K562 (cell line): ENCODE data around the gene MED20. TPM values are rescaled to one million over a fixed set of nuclear protein-coding genes. Genes with fewer than 3 reads are reported as not detected.
A peak's percentile ranks its signal among the peaks of the same experiment; 100 is the strongest.

Experiments used
- BRF2 ChIP-seq: IDR thresholded peaks from 3 replicates; pipeline ENCODE4 v1.6.1; 2011; ENCODE audit warnings: borderline replicate concordance, mild to moderate bottlenecking; ENCODE audit not compliant: insufficient read length, insufficient read depth
- CAMTA2 ChIP-seq: fragments of 250-450 bp; sonication (Bioruptor Pico); conservative IDR thresholded peaks from 2 replicates; pipeline ENCODE4 v1.5.1; 2022
- GABPB1 ChIP-seq: sonication (generic); formaldehyde crosslinking; IDR thresholded peaks from 2 replicates; pipeline ENCODE4 v1.8.0; 2022; ENCODE audit warnings: mild to moderate bottlenecking, missing genetic modification reagents
- JUN ChIP-seq, 2 experiments: sonication (generic) in 1 of 2; formaldehyde crosslinking in 1 of 2; IDR thresholded peaks; 2 replicates each; pipeline versions ENCODE4 v1.6.1 to v1.8.0; 2012 to 2022; ENCODE audit warnings: borderline replicate concordance in 2 of 2, mild to moderate bottlenecking in 2 of 2, improper control_type of control experiment in 1 of 2, low read depth in 1 of 2, low read length in 1 of 2, missing genetic modification reagents in 1 of 2
- KAT7 ChIP-seq: sonication (generic); formaldehyde crosslinking; IDR thresholded peaks from 2 replicates; pipeline ENCODE4 v1.8.0; 2022; ENCODE audit warnings: missing genetic modification reagents, mild to moderate bottlenecking, borderline replicate concordance
- MTA2 ChIP-seq: fragments of 450-650 bp; IDR thresholded peaks from 2 replicates; pipeline ENCODE4 v1.6.1; 2016; ENCODE audit warnings: low read depth
- RBM14 ChIP-seq: fragments of 200-400 bp; formaldehyde crosslinking; IDR thresholded peaks from 2 replicates; pipeline ENCODE4 v1.6.1; 2018; ENCODE audit warnings: low read depth, mild to moderate bottlenecking, low read length, moderate library complexity, borderline replicate concordance; ENCODE audit not compliant: insufficient read depth
- SRSF1 ChIP-seq: fragments of 200-400 bp; formaldehyde crosslinking; IDR thresholded peaks from 2 replicates; pipeline ENCODE4 v1.6.1; 2017; ENCODE audit warnings: mild to moderate bottlenecking, low read depth, low read length, moderate library complexity
- TGIF2 ChIP-seq: sonication (generic); formaldehyde crosslinking; IDR thresholded peaks from 2 replicates; pipeline ENCODE4 v1.8.1; 2022; ENCODE audit warnings: mild to moderate bottlenecking, missing genetic modification reagents, moderate library complexity
- ZNF184 ChIP-seq: sonication (generic); formaldehyde crosslinking; IDR thresholded peaks from 2 replicates; pipeline ENCODE4 v1.5.0; 2020; ENCODE audit warnings: missing genetic modification reagents
- polyA plus RNA-seq, 8 experiments: library from polyadenylated mRNA; depleted of rRNA in 4 of 8; stranded (reverse) in 5 of 8; unstranded in 3 of 8; fragments of >200 nt; fragmentation: Nextera tagmentation in 2 of 8; fragmentation: Illumina TruSeq in 1 of 8; extraction: Ambion mirVana in 2 of 8; extraction: Trizol in 1 of 8; gene quantifications; 2 replicates each; pipeline versions ENCODE4 v1.2.1 to v1.2.3, GENCODE V29; 2011 to 2014; ENCODE audit warnings: inconsistent platforms in 1 of 8, missing spikeins in 1 of 8
- total RNA-seq, 7 experiments: library from RNA; depleted of rRNA in 6 of 7; stranded (reverse); fragments of >200 nt in 6 of 7; fragmentation: Illumina TruSeq in 2 of 7; extraction: Trizol in 2 of 7; gene quantifications; 2 replicates each; pipeline versions ENCODE4 v1.2.1 to v1.2.3, GENCODE V29; 2011 to 2021; ENCODE audit warnings: low replicate concordance in 1 of 7
- TF ChIP-seq, protein P1 (sequence below): sonication (generic); formaldehyde crosslinking; IDR thresholded peaks from 2 replicates; pipeline ENCODE4 v1.8.1; 2023; ENCODE audit warnings: mild to moderate bottlenecking, missing genetic modification reagents
- TF ChIP-seq, protein P2 (sequence below): fragments of 450-650 bp; formaldehyde crosslinking; IDR thresholded peaks from 2 replicates; pipeline ENCODE4 v1.4.0; 2022; ENCODE audit warnings: mild to moderate bottlenecking, moderate library complexity
- TF ChIP-seq, protein P3 (sequence below): sonication (generic); formaldehyde crosslinking; IDR thresholded peaks from 2 replicates; pipeline ENCODE4 v1.8.1; 2023; ENCODE audit warnings: missing genetic modification reagents, mild to moderate bottlenecking, borderline replicate concordance

Gene MED20
- total and polyA plus RNA-seq, 9 of the 15 experiments (the other 6 are each of a cell fraction or from before 2014, with no cell fraction given), result 27.3 to 80.9 (median 46.0) TPM

DNA sequence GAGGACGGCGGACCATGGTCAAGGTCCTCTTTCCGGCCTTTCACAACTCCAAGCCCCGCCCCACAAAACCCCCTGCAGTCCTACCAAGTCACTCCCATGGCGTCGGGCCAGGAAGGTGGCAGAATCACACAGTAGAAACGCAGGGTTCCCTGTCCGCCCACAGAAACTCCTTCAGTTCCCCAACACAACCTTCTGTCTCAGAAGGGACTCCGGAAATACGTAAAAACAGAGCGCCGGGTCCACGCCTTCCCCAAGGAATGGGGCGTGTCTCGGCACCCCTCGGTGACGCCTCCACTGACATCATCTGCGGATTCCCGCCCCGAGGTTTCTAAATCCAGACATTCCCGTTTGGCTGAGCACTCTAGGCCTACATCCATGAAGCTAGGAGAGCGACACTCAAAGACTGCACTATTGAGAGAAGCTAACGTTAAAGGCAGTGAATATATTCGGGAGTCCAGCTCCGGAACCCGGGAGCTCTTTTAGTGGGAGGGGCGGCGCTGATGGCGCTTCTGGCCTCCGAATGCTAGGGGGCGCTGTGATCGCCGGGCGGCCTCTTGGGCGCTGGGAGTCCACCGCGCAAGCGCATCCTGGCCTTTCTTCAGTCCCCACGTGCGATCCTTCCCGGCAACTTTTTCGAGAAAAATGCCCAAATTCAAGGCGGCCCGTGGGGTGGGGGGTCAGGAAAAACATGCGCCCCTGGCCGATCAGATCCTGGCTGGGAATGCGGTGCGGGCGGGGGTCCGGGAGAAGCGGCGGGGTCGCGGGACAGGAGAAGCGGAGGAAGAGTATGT is at the start of gene MED20, which contains the start of gene BYSL (continued):
- peak; percentile 79; the same call in 1 of the 2 replicates for TF ChIP-seq JUN (IDR thresholded peaks at IDR 0.05; ENCODE audit: borderline replicate concordance, low read depth, low read length)
- no peak for TF ChIP-seq JUN (CRISPR knock-in tag; IDR thresholded peaks at IDR 0.05; ENCODE audit: borderline replicate concordance)
- TF ChIP-seq GABPB1, result peak; percentile 99
- TF ChIP-seq, protein P1, sequence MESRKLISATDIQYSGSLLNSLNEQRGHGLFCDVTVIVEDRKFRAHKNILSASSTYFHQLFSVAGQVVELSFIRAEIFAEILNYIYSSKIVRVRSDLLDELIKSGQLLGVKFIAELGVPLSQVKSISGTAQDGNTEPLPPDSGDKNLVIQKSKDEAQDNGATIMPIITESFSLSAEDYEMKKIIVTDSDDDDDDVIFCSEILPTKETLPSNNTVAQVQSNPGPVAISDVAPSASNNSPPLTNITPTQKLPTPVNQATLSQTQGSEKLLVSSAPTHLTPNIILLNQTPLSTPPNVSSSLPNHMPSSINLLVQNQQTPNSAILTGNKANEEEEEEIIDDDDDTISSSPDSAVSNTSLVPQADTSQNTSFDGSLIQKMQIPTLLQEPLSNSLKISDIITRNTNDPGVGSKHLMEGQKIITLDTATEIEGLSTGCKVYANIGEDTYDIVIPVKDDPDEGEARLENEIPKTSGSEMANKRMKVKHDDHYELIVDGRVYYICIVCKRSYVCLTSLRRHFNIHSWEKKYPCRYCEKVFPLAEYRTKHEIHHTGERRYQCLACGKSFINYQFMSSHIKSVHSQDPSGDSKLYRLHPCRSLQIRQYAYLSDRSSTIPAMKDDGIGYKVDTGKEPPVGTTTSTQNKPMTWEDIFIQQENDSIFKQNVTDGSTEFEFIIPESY, result 0 out of 2 replicates have a peak, but pooled peaks have one; percentile 39
- TF ChIP-seq CAMTA2 (CRISPR knock-in tag), result no peak
- no peak for TF ChIP-seq ZNF184
- TF ChIP-seq TGIF2 (CRISPR knock-in tag), result no peak
- no peak for TF ChIP-seq RBM14
- TF ChIP-seq, protein P2, sequence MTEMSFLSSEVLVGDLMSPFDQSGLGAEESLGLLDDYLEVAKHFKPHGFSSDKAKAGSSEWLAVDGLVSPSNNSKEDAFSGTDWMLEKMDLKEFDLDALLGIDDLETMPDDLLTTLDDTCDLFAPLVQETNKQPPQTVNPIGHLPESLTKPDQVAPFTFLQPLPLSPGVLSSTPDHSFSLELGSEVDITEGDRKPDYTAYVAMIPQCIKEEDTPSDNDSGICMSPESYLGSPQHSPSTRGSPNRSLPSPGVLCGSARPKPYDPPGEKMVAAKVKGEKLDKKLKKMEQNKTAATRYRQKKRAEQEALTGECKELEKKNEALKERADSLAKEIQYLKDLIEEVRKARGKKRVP, result no peak
- no peak for TF ChIP-seq BRF2
- TF ChIP-seq SRSF1, result peak; percentile 87; the same call in 1 of the 2 replicates
- TF ChIP-seq, protein P3, sequence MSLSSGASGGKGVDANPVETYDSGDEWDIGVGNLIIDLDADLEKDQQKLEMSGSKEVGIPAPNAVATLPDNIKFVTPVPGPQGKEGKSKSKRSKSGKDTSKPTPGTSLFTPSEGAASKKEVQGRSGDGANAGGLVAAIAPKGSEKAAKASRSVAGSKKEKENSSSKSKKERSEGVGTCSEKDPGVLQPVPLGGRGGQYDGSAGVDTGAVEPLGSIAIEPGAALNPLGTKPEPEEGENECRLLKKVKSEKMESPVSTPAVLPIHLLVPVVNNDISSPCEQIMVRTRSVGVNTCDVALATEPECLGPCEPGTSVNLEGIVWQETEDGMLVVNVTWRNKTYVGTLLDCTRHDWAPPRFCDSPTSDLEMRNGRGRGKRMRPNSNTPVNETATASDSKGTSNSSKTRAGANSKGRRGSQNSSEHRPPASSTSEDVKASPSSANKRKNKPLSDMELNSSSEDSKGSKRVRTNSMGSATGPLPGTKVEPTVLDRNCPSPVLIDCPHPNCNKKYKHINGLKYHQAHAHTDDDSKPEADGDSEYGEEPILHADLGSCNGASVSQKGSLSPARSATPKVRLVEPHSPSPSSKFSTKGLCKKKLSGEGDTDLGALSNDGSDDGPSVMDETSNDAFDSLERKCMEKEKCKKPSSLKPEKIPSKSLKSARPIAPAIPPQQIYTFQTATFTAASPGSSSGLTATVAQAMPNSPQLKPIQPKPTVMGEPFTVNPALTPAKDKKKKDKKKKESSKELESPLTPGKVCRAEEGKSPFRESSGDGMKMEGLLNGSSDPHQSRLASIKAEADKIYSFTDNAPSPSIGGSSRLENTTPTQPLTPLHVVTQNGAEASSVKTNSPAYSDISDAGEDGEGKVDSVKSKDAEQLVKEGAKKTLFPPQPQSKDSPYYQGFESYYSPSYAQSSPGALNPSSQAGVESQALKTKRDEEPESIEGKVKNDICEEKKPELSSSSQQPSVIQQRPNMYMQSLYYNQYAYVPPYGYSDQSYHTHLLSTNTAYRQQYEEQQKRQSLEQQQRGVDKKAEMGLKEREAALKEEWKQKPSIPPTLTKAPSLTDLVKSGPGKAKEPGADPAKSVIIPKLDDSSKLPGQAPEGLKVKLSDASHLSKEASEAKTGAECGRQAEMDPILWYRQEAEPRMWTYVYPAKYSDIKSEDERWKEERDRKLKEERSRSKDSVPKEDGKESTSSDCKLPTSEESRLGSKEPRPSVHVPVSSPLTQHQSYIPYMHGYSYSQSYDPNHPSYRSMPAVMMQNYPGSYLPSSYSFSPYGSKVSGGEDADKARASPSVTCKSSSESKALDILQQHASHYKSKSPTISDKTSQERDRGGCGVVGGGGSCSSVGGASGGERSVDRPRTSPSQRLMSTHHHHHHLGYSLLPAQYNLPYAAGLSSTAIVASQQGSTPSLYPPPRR (CRISPR knock-in tag), result no peak
- no peak; the same call in 1 of the 2 replicates for TF ChIP-seq KAT7 (CRISPR knock-in tag)
- TF ChIP-seq MTA2, result no peak
